Keratinocyte (primary cell): ENCODE results near the gene DNAH2. TPM values are rescaled to one million over a fixed set of nuclear protein-coding genes. Genes with fewer than 3 reads are reported as not detected.

Experiments
- DNase-seq: peaks from one replicate; pipeline ENCODE4 v3.0.0-alpha.2; 2011; ENCODE audit warnings: low read depth, missing footprints, low spot score
- FAIRE-seq: peaks from 2 replicates; lab custom pipeline; 2011; peaks lifted over from hg19 to GRCh38; lab: Jason Lieb, UNC
- H2AFZ ChIP-seq: 2 replicates; pipeline ENCODE4 v1.6.0; 2012; ENCODE audit warnings: low read length, control low read depth, inconsistent platforms; ENCODE audit not compliant: control insufficient read depth
- H3K27ac ChIP-seq: 2 replicates; pipeline ENCODE4 v1.5.1; 2011; ENCODE audit warnings: low read length; ENCODE audit not compliant: control insufficient read depth, insufficient read depth
- H3K27me3 ChIP-seq: 3 replicates; pipeline ENCODE4 v1.6.0; 2011; ENCODE audit warnings: low read length; ENCODE audit not compliant: control insufficient read depth, insufficient read depth; ENCODE audit errors: extremely low read depth
- H3K36me3 ChIP-seq, 2 experiments: 2 replicates in 1 of 2; 3 replicates in 1 of 2; pipeline ENCODE4 v1.5.1; 2011; ENCODE audit warnings: low read length in 2 of 2, mild to moderate bottlenecking in 1 of 2; ENCODE audit not compliant: control insufficient read depth in 2 of 2, insufficient read depth in 2 of 2; ENCODE audit errors: extremely low read depth in 1 of 2
- H3K4me1 ChIP-seq: 3 replicates; pipeline ENCODE4 v1.5.1; 2011; ENCODE audit warnings: low read length; ENCODE audit not compliant: control insufficient read depth, insufficient read depth; ENCODE audit errors: extremely low read depth
- H3K4me2 ChIP-seq: 3 replicates; pipeline ENCODE4 v1.6.0; 2011; ENCODE audit warnings: low read depth, low read length; ENCODE audit not compliant: control insufficient read depth, insufficient read depth; ENCODE audit errors: extremely low read depth
- H3K4me3 ChIP-seq, 3 experiments: fragments of 200-600 bp in 1 of 3; sonication (generic) in 1 of 3; 2 replicates in 2 of 3; 3 replicates in 1 of 3; pipeline ENCODE4 v1.5.1; 2011 to 2016; ENCODE audit warnings: low read length in 3 of 3, mild to moderate bottlenecking in 3 of 3, control low read depth in 2 of 3, inconsistent platforms in 1 of 3, low read depth in 1 of 3, mixed read lengths in 1 of 3, mixed run types in 1 of 3, moderate library complexity in 1 of 3; ENCODE audit not compliant: control insufficient read depth in 2 of 3, insufficient read depth in 2 of 3; ENCODE audit errors: extremely low read depth in 1 of 3
- H3K79me2 ChIP-seq: 2 replicates; pipeline ENCODE4 v1.6.0; 2012; ENCODE audit warnings: low read length; ENCODE audit not compliant: control insufficient read depth, insufficient read depth
- H3K9ac ChIP-seq: 3 replicates; pipeline ENCODE4 v1.6.0; 2011; ENCODE audit warnings: low read length; ENCODE audit not compliant: control insufficient read depth, insufficient read depth; ENCODE audit errors: extremely low read depth
- H3K9me1 ChIP-seq: 3 replicates; pipeline ENCODE4 v1.6.0; 2011; ENCODE audit warnings: low read length; ENCODE audit not compliant: control insufficient read depth, insufficient read depth; ENCODE audit errors: extremely low read depth
- H3K9me3 ChIP-seq: 2 replicates; pipeline ENCODE4 v1.5.1; 2012; ENCODE audit warnings: low read depth, low read length; ENCODE audit not compliant: control insufficient read depth
- H4K20me1 ChIP-seq: 3 replicates; pipeline ENCODE4 v1.6.0; 2011; ENCODE audit warnings: low read length; ENCODE audit not compliant: control insufficient read depth, insufficient read depth; ENCODE audit errors: extremely low read depth
- CTCF ChIP-seq, 3 experiments: IDR thresholded peaks in 1 of 3; conservative IDR thresholded peaks in 1 of 3; optimal IDR thresholded peaks in 1 of 3; 2 replicates in 2 of 3; 3 replicates in 1 of 3; pipeline versions ENCODE3 to v1.5.1; 2011; ENCODE audit warnings: low read length in 3 of 3, mild to moderate bottlenecking in 3 of 3, moderate library complexity in 2 of 3, control low read depth in 1 of 3, inconsistent platforms in 1 of 3; ENCODE audit not compliant: insufficient read depth in 2 of 3; ENCODE audit errors: extremely low read depth in 1 of 3
- EZH2 ChIP-seq: IDR thresholded peaks from one replicate; pipeline ENCODE4 v1.6.1; 2012; ENCODE audit warnings: inconsistent platforms, mild to moderate bottlenecking, low read length, moderate library complexity
- dilution Hi-C: fragments of 300-500 bp; cut with MboI; formaldehyde crosslinking; loops from one replicate; pipeline ENCODE4 v1.7.0; 2020; ENCODE audit warnings: low sequenced_read_pairs; ENCODE audit not compliant: extremely low pct_ligation_motif_present
- polyA plus RNA-seq, 5 experiments: library from polyadenylated mRNA; depleted of rRNA in 3 of 5; stranded (reverse) in 3 of 5; stranded (forward) in 1 of 5; unstranded in 1 of 5; fragments of >200 nt; gene quantifications; 1 replicate in 1 of 5; 2 replicates in 3 of 5; 3 replicates in 1 of 5; pipeline versions ENCODE4 v1.2.1 to v1.2.3, GENCODE V29; 2011 to 2012; ENCODE audit warnings: missing spikeins in 2 of 5, low read depth in 1 of 5, low replicate concordance in 1 of 5

DNAH2 gene
- polyA plus RNA-seq, 1 donor (not counting 4 experiments of a cell fraction or from before 2014, with no cell fraction given): 0.13 TPM

DNA sequence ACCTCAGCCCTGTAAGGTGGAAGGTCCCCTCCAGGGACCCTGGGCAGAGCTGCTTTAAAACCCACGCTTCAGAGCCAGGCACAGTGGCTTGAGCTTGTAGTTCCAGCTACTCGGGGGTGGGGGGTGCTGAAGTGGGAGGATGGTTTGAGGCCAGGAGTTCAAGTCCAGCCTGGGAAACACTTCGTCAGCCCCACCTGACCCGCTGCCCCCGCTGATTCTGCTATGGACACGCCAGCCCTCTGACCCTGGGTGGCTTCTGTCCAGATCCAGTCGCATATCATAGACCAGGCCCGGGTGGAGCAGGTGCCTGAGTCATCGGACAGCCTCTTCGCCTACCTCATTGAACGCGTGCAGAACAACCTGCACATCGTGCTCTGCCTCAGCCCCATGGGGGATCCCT lies 81.3 kb downstream of the DNAH2 start:
- no peak for DNase-seq
- H3K4me1 ChIP-seq: no peaks in the 10 kb centered on the region
- TF ChIP-seq EZH2 (no peak), CTCF (optimal IDR thresholded peaks at IDR 0.05 in 1 of 3, IDR thresholded peaks at IDR 0.05 in 1 of 3, conservative IDR thresholded peaks at IDR 0.05 in 1 of 3; ENCODE audit: extremely low read depth in 1 of 3, insufficient read depth in 2 of 3, low read length in 3 of 3) (no peak)
- FAIRE-seq: no peak
- H3K9me3 ChIP-seq: no peaks in the 10 kb centered on the region
- no peaks in the 10 kb centered on the region for H3K79me2 ChIP-seq
- H3K9me1 ChIP-seq: no peaks in the 10 kb centered on the region
- no peak overlapping the region for H3K27ac ChIP-seq
- H3K36me3 ChIP-seq: no peaks in the 10 kb centered on the region
- H2AFZ ChIP-seq: no peak overlapping the region
- no peak overlapping the region for H3K9ac ChIP-seq
- no peak overlapping the region for H3K4me2 ChIP-seq
- dilution Hi-C loops: no loop called here
- no peaks in the 10 kb centered on the region for H4K20me1 ChIP-seq
- no peaks in the 10 kb centered on the region for H3K27me3 ChIP-seq
- no peak overlapping the region for H3K4me3 ChIP-seq

GRCh38 chr17:7803981-7804380 lies 86.4 kb downstream of the DNAH2 start:
- H3K9me3 ChIP-seq: no peaks in the 10 kb centered on the region
- H3K9me1 ChIP-seq: no peaks in the 10 kb centered on the region
- no peak for DNase-seq
- H3K36me3 ChIP-seq: no peaks in the 10 kb centered on the region
- H3K27me3 ChIP-seq: no peaks in the 10 kb centered on the region
- peak overlapping the region; percentile 9 for H2AFZ ChIP-seq
- TF ChIP-seq EZH2 (no peak), CTCF (optimal IDR thresholded peaks at IDR 0.05 in 1 of 3, IDR thresholded peaks at IDR 0.05 in 1 of 3, conservative IDR thresholded peaks at IDR 0.05 in 1 of 3; ENCODE audit: extremely low read depth in 1 of 3, insufficient read depth in 2 of 3, low read length in 3 of 3) (no peak)
- H4K20me1 ChIP-seq: no peaks in the 10 kb centered on the region
- no peak overlapping the region for H3K9ac ChIP-seq
- dilution Hi-C loops: no loop called here
- H3K4me2 ChIP-seq: peak overlapping the region; percentile 15
- H3K27ac ChIP-seq: no peak overlapping the region
- peaks cover 8% of the 10 kb centered on the region for H3K4me1 ChIP-seq
- H3K79me2 ChIP-seq: no peaks in the 10 kb centered on the region
- H3K4me3 ChIP-seq: no peak overlapping the region
- peak; percentile 26 for FAIRE-seq
